Stomach smooth muscle (tissue), 2 donors: ENCODE measurements around the gene SS18L1.

ENCODE experiments used
- H3K27ac ChIP-seq: one replicate; pipeline ENCODE4 v1.7.0; 2013; ENCODE audit warnings: mild to moderate bottlenecking, low read length, inconsistent platforms
- H3K27me3 ChIP-seq, 2 donors: one replicate each; pipeline ENCODE4 v1.7.0; 2013; ENCODE audit warnings: low read length in 2 of 2; ENCODE audit not compliant: insufficient read depth in 2 of 2, control insufficient read depth in 1 of 2
- H3K36me3 ChIP-seq, 2 donors: one replicate each; pipeline ENCODE4 v1.7.0; 2013; ENCODE audit warnings: low read length in 2 of 2; ENCODE audit not compliant: control insufficient read depth in 2 of 2, insufficient read depth in 2 of 2
- H3K4me1 ChIP-seq: one replicate; pipeline ENCODE4 v1.7.0; 2013; ENCODE audit warnings: low read length; ENCODE audit not compliant: control insufficient read depth, insufficient read depth
- H3K4me3 ChIP-seq, 2 donors: one replicate each; pipeline ENCODE4 v1.7.0; 2013; ENCODE audit warnings: low read length in 2 of 2
- H3K9ac ChIP-seq, 2 donors: one replicate each; pipeline ENCODE4 v1.7.0; 2013; ENCODE audit warnings: low read length in 2 of 2, mild to moderate bottlenecking in 1 of 2
- H3K9me3 ChIP-seq, 2 donors: one replicate each; pipeline ENCODE4 v1.7.0; 2013; ENCODE audit warnings: low read length in 2 of 2; ENCODE audit not compliant: control insufficient read depth in 2 of 2
- donor health status: healthy.
- donor health status: Pancreatic carcinoma.

The SS18L1 gene

DNA sequence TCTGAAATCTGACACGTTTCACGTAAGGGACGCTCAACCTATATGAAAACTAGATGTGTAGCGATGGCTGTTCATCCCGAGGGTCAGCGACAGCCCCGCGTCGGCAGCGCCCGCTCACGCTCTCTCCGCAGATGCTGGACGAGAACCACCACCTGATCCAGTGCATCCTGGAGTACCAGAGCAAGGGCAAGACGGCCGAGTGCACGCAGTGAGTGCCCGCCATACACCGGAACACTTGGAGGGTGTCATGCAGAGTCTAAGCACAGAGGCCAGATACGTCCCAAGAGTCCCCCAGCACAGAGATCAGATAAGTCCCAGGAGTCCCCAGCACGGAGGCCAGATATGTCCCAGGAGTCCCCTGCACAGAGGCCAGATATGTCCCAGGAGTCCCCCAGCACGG is 15.0 kb downstream of the SS18L1 start:
- H3K9me3 ChIP-seq: no peaks in the 10 kb centered on the region
- H3K27me3 ChIP-seq: no peaks in the 10 kb centered on the region
- no peak overlapping the region for H3K27ac ChIP-seq
- peaks cover 8% of the 10 kb centered on the region for H3K4me1 ChIP-seq
- no peak overlapping the region for H3K4me3 ChIP-seq
- peaks cover 14 to 20% of the 10 kb centered on the region in 2 donors for H3K36me3 ChIP-seq
- H3K9ac ChIP-seq: no peak overlapping the region

GRCh38 chr20:62159052-62159451 is 15.5 kb downstream of the SS18L1 start:
- no peaks in the 10 kb centered on the region for H3K27me3 ChIP-seq
- no peak overlapping the region for H3K4me3 ChIP-seq
- H3K4me1 ChIP-seq: peaks cover 8% of the 10 kb centered on the region
- no peaks in the 10 kb centered on the region for H3K9me3 ChIP-seq
- H3K27ac ChIP-seq: no peak overlapping the region
- no peak overlapping the region for H3K9ac ChIP-seq
- peaks cover 14 to 24% of the 10 kb centered on the region in 2 donors for H3K36me3 ChIP-seq

GRCh38 chr20:62159839-62160238 is 16.3 kb downstream of the SS18L1 start:
- no peaks in the 10 kb centered on the region for H3K9me3 ChIP-seq
- H3K27ac ChIP-seq: no peak overlapping the region
- H3K9ac ChIP-seq: no peak overlapping the region
- H3K27me3 ChIP-seq: no peaks in the 10 kb centered on the region
- peaks cover 8% of the 10 kb centered on the region for H3K4me1 ChIP-seq
- no peak overlapping the region for H3K4me3 ChIP-seq
- peaks cover 11 to 31% of the 10 kb centered on the region in 2 donors for H3K36me3 ChIP-seq

GRCh38 chr20:62160253-62160652 is 16.7 kb downstream of the SS18L1 start:
- H3K9me3 ChIP-seq: no peaks in the 10 kb centered on the region
- no peaks in the 10 kb centered on the region for H3K27me3 ChIP-seq
- H3K36me3 ChIP-seq: peaks cover 16 to 35% of the 10 kb centered on the region in 2 donors
- H3K9ac ChIP-seq: no peak overlapping the region
- no peak overlapping the region for H3K4me3 ChIP-seq
- H3K27ac ChIP-seq: no peak overlapping the region
- H3K4me1 ChIP-seq: peaks cover 8% of the 10 kb centered on the region

DNA sequence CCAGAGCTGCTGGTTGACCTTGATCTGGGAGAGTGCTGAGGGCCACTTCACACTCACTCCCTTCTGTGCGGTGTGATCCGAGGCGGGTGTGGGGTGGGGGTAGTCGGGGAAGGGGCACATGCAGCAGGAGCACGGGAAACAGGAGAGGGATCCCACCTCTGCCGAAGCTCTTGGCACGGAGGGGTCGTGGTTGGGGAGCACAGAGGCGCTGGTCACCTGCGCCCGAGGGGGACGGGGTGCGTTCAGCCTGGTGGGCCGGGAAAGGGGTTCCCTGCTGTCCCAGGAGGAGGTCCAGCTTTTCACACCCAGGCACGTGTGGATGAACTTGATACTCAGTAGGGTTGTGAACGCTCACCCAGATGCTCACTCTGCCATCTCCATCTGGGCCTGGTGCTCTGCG is 17.3 kb downstream of the SS18L1 start:
- H3K36me3 ChIP-seq: peaks cover 22 to 40% of the 10 kb centered on the region in 2 donors
- H3K9me3 ChIP-seq: no peaks in the 10 kb centered on the region
- peaks cover 8% of the 10 kb centered on the region for H3K4me1 ChIP-seq
- no peak overlapping the region for H3K4me3 ChIP-seq
- no peak overlapping the region for H3K9ac ChIP-seq
- H3K27ac ChIP-seq: no peak overlapping the region
- no peaks in the 10 kb centered on the region for H3K27me3 ChIP-seq

GRCh38 chr20:62161347-62161746 is 17.8 kb downstream of the SS18L1 start:
- peaks cover 23 to 40% of the 10 kb centered on the region in 2 donors for H3K36me3 ChIP-seq
- H3K9ac ChIP-seq: no peak overlapping the region
- no peak overlapping the region for H3K27ac ChIP-seq
- H3K27me3 ChIP-seq: no peaks in the 10 kb centered on the region
- peaks cover 6% of the 10 kb centered on the region for H3K4me1 ChIP-seq
- H3K9me3 ChIP-seq: no peaks in the 10 kb centered on the region
- no peak overlapping the region for H3K4me3 ChIP-seq

DNA sequence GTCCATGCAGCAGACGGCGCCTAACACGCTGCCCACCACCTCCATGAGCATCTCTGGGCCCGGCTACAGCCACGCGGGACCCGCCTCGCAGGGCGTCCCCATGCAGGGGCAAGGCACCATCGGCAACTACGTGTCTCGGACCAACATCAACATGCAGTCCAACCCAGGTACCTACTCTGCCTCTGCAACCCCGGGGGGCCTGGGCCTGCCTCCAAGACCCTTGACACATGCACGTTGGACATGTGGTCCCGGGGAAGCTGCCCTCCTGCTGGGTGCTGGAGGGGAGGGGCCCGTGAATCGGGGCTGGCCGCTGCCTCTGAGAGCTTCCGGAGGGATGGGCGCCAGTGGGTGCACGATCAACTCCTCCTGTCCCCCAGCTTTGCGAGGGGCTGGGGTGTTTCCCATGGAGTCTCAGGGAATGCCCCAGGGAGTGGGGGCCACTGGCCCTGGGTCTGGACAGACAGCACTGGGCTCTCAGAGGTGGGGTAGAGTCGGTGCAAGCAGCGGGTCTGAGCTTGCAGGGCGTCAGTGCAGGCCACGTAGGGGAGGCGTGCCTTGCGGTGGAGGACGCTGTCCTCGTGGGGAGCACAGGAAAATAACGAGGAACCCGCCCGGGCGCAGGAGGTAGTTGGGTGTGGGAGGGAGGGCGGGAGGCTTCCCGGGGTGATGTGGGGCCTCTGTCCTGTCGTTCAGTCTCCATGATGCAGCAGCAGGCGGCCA is 19.4 kb downstream of the SS18L1 start:
- no peak overlapping the region for H3K9ac ChIP-seq
- H3K4me3 ChIP-seq: no peak overlapping the region
- no peaks in the 10 kb centered on the region for H3K27me3 ChIP-seq
- H3K9me3 ChIP-seq: no peaks in the 10 kb centered on the region
- H3K36me3 ChIP-seq: peaks cover 23 to 40% of the 10 kb centered on the region in 2 donors
- no peaks in the 10 kb centered on the region for H3K4me1 ChIP-seq
- H3K27ac ChIP-seq: no peak overlapping the region

DNA sequence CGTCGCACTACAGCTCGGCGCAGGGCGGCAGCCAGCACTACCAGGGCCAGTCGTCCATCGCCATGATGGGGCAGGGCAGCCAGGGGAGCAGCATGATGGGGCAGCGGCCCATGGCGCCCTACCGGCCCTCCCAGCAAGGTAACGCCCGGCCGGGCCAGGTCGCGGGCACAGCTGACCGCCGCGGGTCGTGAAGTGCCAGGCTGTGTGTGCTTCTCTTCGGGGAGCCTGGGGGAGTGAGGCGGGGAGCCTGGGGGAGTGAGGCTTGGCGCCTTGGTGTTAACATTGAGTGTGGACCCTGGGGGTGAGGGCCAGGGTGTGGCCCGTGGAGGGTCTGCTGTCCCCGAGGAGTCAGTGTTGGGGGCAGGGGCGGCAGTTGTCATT is 19.9 kb downstream of the SS18L1 start:
- Histone ChIP-seq H3K27ac (no peak overlapping the region), H3K27me3 (no peaks in the 10 kb centered on the region), H3K9me3 (no peaks in the 10 kb centered on the region), H3K4me1 (no peaks in the 10 kb centered on the region), H3K36me3 (peaks cover 23 to 42% of the 10 kb centered on the region in 2 donors), H3K9ac (no peak overlapping the region), H3K4me3 (no peak overlapping the region)

GRCh38 chr20:62163986-62164762 is 20.6 kb downstream of the SS18L1 start:
- Histone ChIP-seq H3K4me3 (no peak overlapping the region), H3K9me3 (no peaks in the 10 kb centered on the region), H3K27ac (no peak overlapping the region), H3K27me3 (no peaks in the 10 kb centered on the region), H3K36me3 (peaks cover 23 to 42% of the 10 kb centered on the region in 2 donors), H3K9ac (no peak overlapping the region), H3K4me1 (no peaks in the 10 kb centered on the region)

GRCh38 chr20:62164879-62165761 is 21.6 kb downstream of the SS18L1 start:
- Histone ChIP-seq H3K9me3 (no peaks in the 10 kb centered on the region), H3K27me3 (no peaks in the 10 kb centered on the region), H3K4me1 (no peaks in the 10 kb centered on the region), H3K36me3 (peaks cover 23 to 41% of the 10 kb centered on the region in 2 donors), H3K4me3 (no peak overlapping the region), H3K27ac (no peak overlapping the region), H3K9ac (no peak overlapping the region)
